Sigmoid colon (tissue), 7 donors: ENCODE results near the gene SLC38A3. TPM values are rescaled to one million over a fixed set of nuclear protein-coding genes. Genes with fewer than 3 reads are reported as not detected.

Experiments used
- DNase-seq: peaks from one replicate; pipeline ENCODE4 v3.0.0-alpha.2; 2019
- H3K27ac ChIP-seq, 4 donors: fragments of 200-600 bp; sonication (generic); one replicate each; pipeline ENCODE4 v1.5.1; 2016 to 2019; ENCODE audit warnings: mild to moderate bottlenecking in 1 of 4
- H3K27me3 ChIP-seq, 3 donors: fragments of 200-600 bp; sonication (generic); one replicate each; pipeline ENCODE4 v1.5.1; 2019; ENCODE audit warnings: mild to moderate bottlenecking in 1 of 3
- H3K36me3 ChIP-seq, 4 donors: fragments of 200-600 bp; sonication (generic); one replicate each; pipeline ENCODE4 v1.5.1; 2016 to 2019
- H3K4me1 ChIP-seq, 4 donors: fragments of 200-600 bp; sonication (generic); one replicate each; pipeline ENCODE4 v1.5.1; 2017 to 2019
- H3K4me3 ChIP-seq, 4 donors: fragments of 200-600 bp; sonication (generic); one replicate each; pipeline ENCODE4 v1.5.1; 2017 to 2019; ENCODE audit warnings: mild to moderate bottlenecking in 2 of 4, moderate library complexity in 1 of 4
- H3K9me3 ChIP-seq, 4 donors: fragments of 200-600 bp in 3 of 4; sonication (generic) in 3 of 4; one replicate each; pipeline versions ENCODE4 v1.5.1 to v1.6.1; 2013 to 2019
- EP300 ChIP-seq, 4 donors: sonication (generic); formaldehyde crosslinking; IDR thresholded peaks; one replicate each; pipeline ENCODE4 v1.6.1; 2017; ENCODE audit warnings: antibody characterized with exemption in 4 of 4
- POLR2A ChIP-seq, 2 donors: fragments of 450-650 bp; IDR thresholded peaks; one replicate each; pipeline ENCODE4 v1.6.1; 2016; ENCODE audit warnings: antibody characterized with exemption in 2 of 2, mild to moderate bottlenecking in 2 of 2, moderate library complexity in 2 of 2
- POLR2AphosphoS5 ChIP-seq, 4 donors: sonication (generic); formaldehyde crosslinking; IDR thresholded peaks; one replicate each; pipeline ENCODE4 v1.6.1; 2017; ENCODE audit warnings: antibody characterized with exemption in 4 of 4
- WGBS, 2 donors: extraction: QIAGEN DNeasy Blood & Tissue Kit; methylation state at CpG; one replicate each; pipeline ENCODE4 v1.1.7; 2013; 5-methylcytosine and 5-hydroxymethylcytosine counted together
- intact Hi-C: fragments of 100-400 bp; cut with DNase I; formaldehyde crosslinking; loops from one replicate; pipeline ENCODE4 v1.15.1; 2023
- polyA plus RNA-seq, 3 donors: library from polyadenylated mRNA; stranded (reverse); fragments of 200-250 nt; gene quantifications; one replicate each; pipeline ENCODE4 v1.2.3, GENCODE V29; 2013
- total RNA-seq, 4 donors: library from RNA; depleted of rRNA; stranded (reverse); fragments of >200 nt; gene quantifications; one replicate each; pipeline ENCODE4 v1.1.0, GENCODE V29; 2016
- TF ChIP-seq, protein P1 (sequence below), 4 experiments: fragments of 450-650 bp in 3 of 4; fragments of 200-600 bp in 1 of 4; IDR thresholded peaks; one replicate each; pipeline ENCODE4 v1.5.1; 2016 to 2019; ENCODE audit warnings: antibody characterized with exemption in 4 of 4, mild to moderate bottlenecking in 3 of 4, moderate library complexity in 2 of 4
- donor health status: healthy with polysubstance abuse.
- donor health status: Bipolar disorder and iron deficiency.
- donor health status: healthy.

The SLC38A3 gene
- total and polyA plus RNA-seq, 7 donors, result 0.07 to 0.28 TPM; not detected in 5

DNA sequence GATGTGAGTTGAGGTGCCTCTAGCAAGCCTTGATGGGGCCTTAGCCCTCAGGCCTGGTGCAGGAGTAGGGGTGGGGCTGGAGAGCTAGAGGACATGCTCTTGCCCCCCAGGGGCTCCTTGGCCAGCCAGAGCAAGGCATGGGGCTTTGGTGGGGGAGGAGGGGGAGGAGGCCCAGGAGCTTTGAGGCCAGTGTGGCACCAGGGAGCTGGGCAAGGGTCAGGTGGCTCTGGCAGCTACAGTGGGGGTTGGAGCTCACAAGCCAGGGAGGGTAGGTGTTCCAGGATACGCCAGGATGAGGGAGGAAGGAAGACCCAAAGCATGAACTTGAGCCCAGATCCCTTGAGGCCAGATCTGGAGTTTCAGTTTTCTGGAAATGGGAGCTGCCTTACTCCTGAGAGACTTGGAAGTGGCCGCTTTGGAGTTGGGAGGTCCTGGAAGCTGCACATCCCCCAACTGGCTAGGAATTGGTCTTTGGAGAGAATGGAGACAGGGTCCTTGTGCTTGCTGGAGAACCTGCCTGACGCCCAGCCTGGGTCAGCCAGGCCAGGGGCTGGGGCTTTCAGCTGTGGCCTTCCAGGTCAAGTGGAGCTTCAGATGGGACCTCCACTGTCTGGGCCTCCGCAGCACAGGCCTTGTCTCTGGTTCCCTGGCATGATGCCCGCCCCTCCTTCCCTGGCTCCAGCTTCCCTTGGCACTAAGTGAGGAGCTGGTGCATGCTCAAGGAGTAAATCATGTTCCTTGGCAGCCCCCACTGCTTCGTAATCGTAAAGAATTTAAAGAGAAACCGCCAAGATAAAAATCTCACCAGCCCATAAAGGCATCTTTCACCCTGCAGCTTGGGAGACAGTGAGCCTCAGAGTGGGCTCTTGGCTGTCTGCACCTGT lies 41.3 kb upstream of the SLC38A3 start:
- H3K36me3 ChIP-seq, result no peaks in the 10 kb centered on the region
- H3K9me3 ChIP-seq, result no peaks in the 10 kb centered on the region
- TF ChIP-seq POLR2AphosphoS5 (IDR thresholded peaks at IDR 0.05), result peak; percentile 31 to 80 (median 64)
- no peak for TF ChIP-seq EP300 (IDR thresholded peaks at IDR 0.05)
- 35 to 61% methylated on average over 8 of the region's 8 CpGs for WGBS, 2 donors
- DNase-seq, result peak; percentile 96
- peaks cover 0 to 100% (median 95%) of the 10 kb centered on the region in 4 donors for H3K4me1 ChIP-seq
- H3K27me3 ChIP-seq, result no peaks in the 10 kb centered on the region
- no peak overlapping the region for H3K4me3 ChIP-seq
- intact Hi-C loops, result no loop called here
- peak overlapping the region; percentile 86 to 91 (median 88) for H3K27ac ChIP-seq

- H3K4me1 ChIP-seq, result peaks cover 0 to 100% (median 97%) of the 10 kb centered on the region in 4 donors
- H3K36me3 ChIP-seq, result no peaks in the 10 kb centered on the region
- no peaks in the 10 kb centered on the region for H3K9me3 ChIP-seq
- no peak overlapping the region for H3K4me3 ChIP-seq
- no peak for DNase-seq
- TF ChIP-seq POLR2A (IDR thresholded peaks at IDR 0.05) (no peak), EP300 (IDR thresholded peaks at IDR 0.05) (no peak), POLR2AphosphoS5 (IDR thresholded peaks at IDR 0.05) (no peak)
- TF ChIP-seq, protein P1, sequence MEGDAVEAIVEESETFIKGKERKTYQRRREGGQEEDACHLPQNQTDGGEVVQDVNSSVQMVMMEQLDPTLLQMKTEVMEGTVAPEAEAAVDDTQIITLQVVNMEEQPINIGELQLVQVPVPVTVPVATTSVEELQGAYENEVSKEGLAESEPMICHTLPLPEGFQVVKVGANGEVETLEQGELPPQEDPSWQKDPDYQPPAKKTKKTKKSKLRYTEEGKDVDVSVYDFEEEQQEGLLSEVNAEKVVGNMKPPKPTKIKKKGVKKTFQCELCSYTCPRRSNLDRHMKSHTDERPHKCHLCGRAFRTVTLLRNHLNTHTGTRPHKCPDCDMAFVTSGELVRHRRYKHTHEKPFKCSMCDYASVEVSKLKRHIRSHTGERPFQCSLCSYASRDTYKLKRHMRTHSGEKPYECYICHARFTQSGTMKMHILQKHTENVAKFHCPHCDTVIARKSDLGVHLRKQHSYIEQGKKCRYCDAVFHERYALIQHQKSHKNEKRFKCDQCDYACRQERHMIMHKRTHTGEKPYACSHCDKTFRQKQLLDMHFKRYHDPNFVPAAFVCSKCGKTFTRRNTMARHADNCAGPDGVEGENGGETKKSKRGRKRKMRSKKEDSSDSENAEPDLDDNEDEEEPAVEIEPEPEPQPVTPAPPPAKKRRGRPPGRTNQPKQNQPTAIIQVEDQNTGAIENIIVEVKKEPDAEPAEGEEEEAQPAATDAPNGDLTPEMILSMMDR (IDR thresholded peaks at IDR 0.05), result no peak
- intact Hi-C loops, result no loop called here
- H3K27me3 ChIP-seq, result no peaks in the 10 kb centered on the region
- WGBS, 2 donors, result 39 to 56% methylated on average over 1 of the region's 1 CpG
- H3K27ac ChIP-seq, result peak overlapping the region; percentile 86 to 91 (median 88)
Measured at GRCh38 chr3:50164481-50164880, 40.6 kb upstream of the SLC38A3 start.

GRCh38 chr3:50164984-50165909 lies 39.8 kb upstream of the SLC38A3 start:
- no peaks in the 10 kb centered on the region for H3K27me3 ChIP-seq
- H3K9me3 ChIP-seq, result no peaks in the 10 kb centered on the region
- intact Hi-C loops, result no loop called here
- TF ChIP-seq EP300 (IDR thresholded peaks at IDR 0.05) (no peak), POLR2AphosphoS5 (IDR thresholded peaks at IDR 0.05) (no peak)
- TF ChIP-seq, protein P1 (IDR thresholded peaks at IDR 0.05), result no peak
- no peaks in the 10 kb centered on the region for H3K36me3 ChIP-seq
- DNase-seq, result no peak
- WGBS, 2 donors, result 52 to 54% methylated on average over 7 of the region's 7 CpGs
- H3K27ac ChIP-seq, result peak overlapping the region; percentile 86 to 91 (median 88)
- no peak overlapping the region for H3K4me3 ChIP-seq
- peaks cover 0 to 97% (median 94%) of the 10 kb centered on the region in 4 donors for H3K4me1 ChIP-seq

- 44 to 47% methylated on average over 15 of the region's 15 CpGs for WGBS, 2 donors
- H3K4me3 ChIP-seq, result no peak overlapping the region
- peaks cover 0 to 89% (median 86%) of the 10 kb centered on the region in 4 donors for H3K4me1 ChIP-seq
- H3K9me3 ChIP-seq, result no peaks in the 10 kb centered on the region
- intact Hi-C loops, result no loop called here
- H3K27me3 ChIP-seq, result no peaks in the 10 kb centered on the region
- peak overlapping the region; percentile 86 to 91 (median 88) for H3K27ac ChIP-seq
- TF ChIP-seq EP300 (IDR thresholded peaks at IDR 0.05), result no peak
- TF ChIP-seq POLR2AphosphoS5 (IDR thresholded peaks at IDR 0.05), result no peak
- TF ChIP-seq, protein P1 (IDR thresholded peaks at IDR 0.05), result no peak
- no peak for TF ChIP-seq POLR2A (IDR thresholded peaks at IDR 0.05)
- H3K36me3 ChIP-seq, result no peaks in the 10 kb centered on the region
- no peak for DNase-seq
Measured at GRCh38 chr3:50165910-50166538, 39.0 kb upstream of the SLC38A3 start.
